Stomach (tissue), 4 donors: Measurements from ENCODE around the gene TAS1R1.

Experiments used
- CTCF ChIP-seq, 7 experiments: fragments of 450-650 bp in 4 of 7; fragments of 200-600 bp in 3 of 7; sonication (generic) in 3 of 7; IDR thresholded peaks; one replicate each; pipeline ENCODE4 v1.5.1; 2016 to 2019; ENCODE audit warnings: antibody characterized with exemption in 7 of 7, control low read depth in 2 of 7, mild to moderate bottlenecking in 1 of 7
- POLR2A ChIP-seq, 4 donors: fragments of 450-650 bp; IDR thresholded peaks; one replicate each; pipeline ENCODE4 v1.6.1; 2016; ENCODE audit warnings: antibody characterized with exemption in 4 of 4, control low read depth in 2 of 4, mild to moderate bottlenecking in 1 of 4, moderate library complexity in 1 of 4

- no peak for TF ChIP-seq CTCF (IDR thresholded peaks at IDR 0.05)
- TF ChIP-seq POLR2A (IDR thresholded peaks at IDR 0.05): no peak
These were observed 30.7 kb downstream of the TAS1R1 start for GRCh38 chr1:6585841-6586240.
